MM.1S (cell line): Measurements from ENCODE around the gene SDHA.

Experiments used
- DNase-seq: peaks from one replicate; pipeline ENCODE4 v3.0.0-alpha.2; 2015
- H2AFZ ChIP-seq: fragments of 300-600 bp; sonication (generic); 2 replicates; pipeline ENCODE4 v1.6.0; 2016; ENCODE audit warnings: antibody characterized with exemption, low read length
- H3F3A ChIP-seq: fragments of 300-600 bp; sonication (generic); 2 replicates; pipeline ENCODE4 v1.6.1; 2016; ENCODE audit warnings: mild to moderate bottlenecking, antibody characterized with exemption, low read length, moderate library complexity, mixed read lengths; ENCODE audit not compliant: insufficient read depth
- H3K27ac ChIP-seq: fragments of 300-600 bp; sonication (generic); 2 replicates; pipeline ENCODE4 v1.5.1; 2016; ENCODE audit warnings: mild to moderate bottlenecking, low read length
- H3K27me3 ChIP-seq: fragments of 300-600 bp; sonication (generic); replicated peaks from 2 replicates; pipeline ENCODE4 v1.6.0; 2016; ENCODE audit warnings: low read length; ENCODE audit not compliant: insufficient read depth
- H3K36me3 ChIP-seq: fragments of 300-600 bp; sonication (generic); replicated peaks from 2 replicates; pipeline ENCODE4 v1.6.1; 2016; ENCODE audit warnings: mild to moderate bottlenecking, low read length, mixed read lengths; ENCODE audit not compliant: insufficient read depth
- H3K4me1 ChIP-seq: fragments of 300-600 bp; sonication (generic); 2 replicates; pipeline ENCODE4 v1.6.1; 2016; ENCODE audit warnings: low read length, mixed read lengths
- H3K4me2 ChIP-seq: fragments of 300-600 bp; sonication (generic); 2 replicates; pipeline ENCODE4 v1.6.0; 2016; ENCODE audit warnings: low read depth, low read length
- H3K4me3 ChIP-seq: fragments of 300-600 bp; sonication (generic); 2 replicates; pipeline ENCODE4 v1.5.1; 2016; ENCODE audit warnings: low read length, mixed read lengths
- H3K79me2 ChIP-seq: fragments of 300-600 bp; sonication (generic); 2 replicates; pipeline ENCODE4 v1.6.1; 2016; ENCODE audit warnings: mixed run types, low read length, mixed read lengths
- H3K9ac ChIP-seq: fragments of 300-600 bp; sonication (generic); 2 replicates; pipeline ENCODE4 v1.6.1; 2016; ENCODE audit warnings: low read length, mixed read lengths
- H3K9me2 ChIP-seq: fragments of 300-600 bp; sonication (generic); replicated peaks from 2 replicates; pipeline ENCODE4 v1.6.1; 2016; ENCODE audit warnings: mild to moderate bottlenecking, low read length, mixed read lengths; ENCODE audit not compliant: insufficient read depth
- H3K9me3 ChIP-seq: fragments of 300-600 bp; sonication (generic); replicated peaks from 2 replicates; pipeline ENCODE4 v1.6.1; 2016; ENCODE audit warnings: mild to moderate bottlenecking, low read length, mixed read lengths; ENCODE audit not compliant: insufficient read depth
- H4K20me1 ChIP-seq: fragments of 300-600 bp; sonication (generic); 2 replicates; pipeline ENCODE4 v1.6.1; 2016; ENCODE audit warnings: mild to moderate bottlenecking, low read length, moderate library complexity, mixed read lengths; ENCODE audit not compliant: insufficient read depth
- EZH2 ChIP-seq: fragments of 300-600 bp; sonication (generic); optimal IDR thresholded peaks from 2 replicates; pipeline ENCODE3; 2017; ENCODE audit warnings: low read depth, mild to moderate bottlenecking, antibody characterized with exemption, low read length, mixed read lengths
- EZH2phosphoT487 ChIP-seq: fragments of 300-600 bp; sonication (generic); IDR thresholded peaks from 2 replicates; pipeline ENCODE4 v1.6.1; 2018; ENCODE audit warnings: antibody characterized with exemption, low read length
- TF ChIP-seq, protein P1 (sequence below): fragments of 300-600 bp; sonication (generic); IDR thresholded peaks from 2 replicates; pipeline ENCODE4 v1.5.1; 2016; ENCODE audit warnings: antibody characterized with exemption, low read length, mixed read lengths

The SDHA gene

GRCh38 chr5:191949-192690 lies 26.0 kb upstream of the SDHA start:
- Histone ChIP-seq H3K9me3 (no peaks in the 10 kb centered on the region), H4K20me1 (no peaks in the 10 kb centered on the region), H3K9me2 (no peaks in the 10 kb centered on the region), H3F3A (peaks cover 19% of the 10 kb centered on the region), H3K36me3 (no peaks in the 10 kb centered on the region; the same call in 1 of the 2 replicates), H2AFZ (no peak overlapping the region; the same call in 1 of the 2 replicates), H3K79me2 (peaks cover 44% of the 10 kb centered on the region), H3K4me2 (peak overlapping the region; percentile 100), H3K4me1 (peaks cover 43% of the 10 kb centered on the region), H3K27ac (peak overlapping the region; percentile 98; the same call in 1 of the 2 replicates), H3K4me3 (peak overlapping the region; percentile 66), H3K27me3 (no peaks in the 10 kb centered on the region), H3K9ac (peak overlapping the region; percentile 91; the same call in 1 of the 2 replicates)
- peak; percentile 5 for DNase-seq
- TF ChIP-seq EZH2phosphoT487 (no peak), EZH2 (no peak)
- TF ChIP-seq, protein P1, sequence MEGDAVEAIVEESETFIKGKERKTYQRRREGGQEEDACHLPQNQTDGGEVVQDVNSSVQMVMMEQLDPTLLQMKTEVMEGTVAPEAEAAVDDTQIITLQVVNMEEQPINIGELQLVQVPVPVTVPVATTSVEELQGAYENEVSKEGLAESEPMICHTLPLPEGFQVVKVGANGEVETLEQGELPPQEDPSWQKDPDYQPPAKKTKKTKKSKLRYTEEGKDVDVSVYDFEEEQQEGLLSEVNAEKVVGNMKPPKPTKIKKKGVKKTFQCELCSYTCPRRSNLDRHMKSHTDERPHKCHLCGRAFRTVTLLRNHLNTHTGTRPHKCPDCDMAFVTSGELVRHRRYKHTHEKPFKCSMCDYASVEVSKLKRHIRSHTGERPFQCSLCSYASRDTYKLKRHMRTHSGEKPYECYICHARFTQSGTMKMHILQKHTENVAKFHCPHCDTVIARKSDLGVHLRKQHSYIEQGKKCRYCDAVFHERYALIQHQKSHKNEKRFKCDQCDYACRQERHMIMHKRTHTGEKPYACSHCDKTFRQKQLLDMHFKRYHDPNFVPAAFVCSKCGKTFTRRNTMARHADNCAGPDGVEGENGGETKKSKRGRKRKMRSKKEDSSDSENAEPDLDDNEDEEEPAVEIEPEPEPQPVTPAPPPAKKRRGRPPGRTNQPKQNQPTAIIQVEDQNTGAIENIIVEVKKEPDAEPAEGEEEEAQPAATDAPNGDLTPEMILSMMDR: no peak

DNA sequence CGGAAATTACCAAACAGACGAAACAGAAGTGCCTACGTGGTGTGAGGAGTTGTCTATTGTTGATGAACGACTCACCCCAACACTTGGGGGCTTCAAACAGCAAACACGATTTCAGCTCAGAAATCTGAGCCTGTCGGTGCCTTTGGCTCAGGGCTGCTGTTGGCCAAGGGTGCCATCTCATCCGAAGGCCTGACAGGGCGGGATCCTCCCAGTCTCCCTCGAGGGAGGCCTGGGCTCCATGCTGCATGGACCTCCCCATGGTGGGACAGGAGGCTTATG lies 25.5 kb upstream of the SDHA start:
- Histone ChIP-seq H3K27me3 (no peaks in the 10 kb centered on the region), H3K9me2 (no peaks in the 10 kb centered on the region), H3K9ac (no peak overlapping the region), H3K4me1 (peaks cover 43% of the 10 kb centered on the region), H4K20me1 (no peaks in the 10 kb centered on the region), H3K4me2 (peak overlapping the region; percentile 100), H3K79me2 (peaks cover 44% of the 10 kb centered on the region), H2AFZ (no peak overlapping the region), H3K36me3 (no peaks in the 10 kb centered on the region; the same call in 1 of the 2 replicates), H3K27ac (peak overlapping the region; percentile 13; the same call in 1 of the 2 replicates), H3F3A (peaks cover 19% of the 10 kb centered on the region), H3K9me3 (no peaks in the 10 kb centered on the region), H3K4me3 (peak overlapping the region; percentile 66)
- DNase-seq: peak; percentile 8
- no peak for TF ChIP-seq EZH2phosphoT487
- no peak for TF ChIP-seq EZH2
- TF ChIP-seq, protein P1: no peak

- Histone ChIP-seq H3K4me2 (peak overlapping the region; percentile 100), H3K27ac (peak overlapping the region; percentile 13; the same call in 1 of the 2 replicates), H3K27me3 (no peaks in the 10 kb centered on the region), H3K4me1 (peaks cover 38% of the 10 kb centered on the region), H3K36me3 (no peaks in the 10 kb centered on the region; the same call in 1 of the 2 replicates), H3K79me2 (peaks cover 44% of the 10 kb centered on the region), H2AFZ (no peak overlapping the region), H4K20me1 (no peaks in the 10 kb centered on the region), H3K4me3 (peak overlapping the region; percentile 66), H3K9me2 (no peaks in the 10 kb centered on the region), H3F3A (peaks cover 19% of the 10 kb centered on the region), H3K9ac (no peak overlapping the region), H3K9me3 (no peaks in the 10 kb centered on the region)
- no peak for DNase-seq
- TF ChIP-seq, protein P1: no peak
- TF ChIP-seq EZH2phosphoT487 (no peak), EZH2 (no peak)
Observed at GRCh38 chr5:192970-193831, 24.9 kb upstream of the SDHA start.
